ENCODE data around the gene TXNDC16. TPM values are rescaled to one million over a fixed set of nuclear protein-coding genes. Genes with fewer than 3 reads are reported as not detected.

TXNDC16 gene
- total and polyA plus RNA-seq, 2 donors (not counting 1 experiment from before 2014, with no cell fraction given): 0.75 to 7.0 TPM

DNA sequence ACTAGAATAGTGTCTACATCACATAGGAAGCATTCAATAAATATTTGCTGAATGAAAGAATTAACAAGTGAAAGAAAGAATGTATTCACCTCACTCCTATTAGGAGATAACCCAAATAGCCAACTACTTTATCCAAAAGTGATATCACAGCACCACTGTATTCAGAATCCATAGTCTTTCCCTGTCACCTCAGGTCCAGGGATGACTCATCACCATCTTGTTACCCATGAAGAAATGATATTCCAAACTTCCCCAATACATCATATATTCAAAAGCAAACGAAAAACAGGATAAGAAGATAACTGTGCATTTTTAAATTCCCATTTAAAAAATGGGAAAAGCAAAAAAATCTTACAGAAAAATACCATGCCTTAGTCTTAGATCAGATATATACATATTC, 39.1 kb downstream of the TXNDC16 start:
- no peak overlapping the region for H3K9ac ChIP-seq (ENCODE audit: low read length)
- H3K27me3 Mint-ChIP-seq: no peaks in the 10 kb centered on the region
- intact Hi-C loops (cut with micrococcal nuclease): no loop called here
- H3K4me3 ChIP-seq (ENCODE audit: control extremely low read depth in 1 of 5, extremely low read depth in 1 of 5, insufficient read depth in 1 of 5, low read depth in 2 of 5, low read length in 4 of 5): no peak overlapping the region
- CTCF ChIA-PET: no interaction called here
- H4K20me1 ChIP-seq (ENCODE audit: control insufficient read depth, insufficient read depth, low read length, poor library complexity, severe bottlenecking): no peaks in the 10 kb centered on the region
- no peak overlapping the region for H3K27ac ChIP-seq (ENCODE audit: low read length in 2 of 2)
- H3K4me2 ChIP-seq (replicated peaks; ENCODE audit: low read depth, low read length, poor library complexity, severe bottlenecking): no peak overlapping the region
- H3K79me2 ChIP-seq (ENCODE audit: control insufficient read depth, insufficient read depth, low read length): no peaks in the 10 kb centered on the region
- H3K27me3 ChIP-seq (replicated peaks in 1 of 4; ENCODE audit: control extremely low read depth in 1 of 4, control insufficient read depth in 3 of 4, insufficient read depth in 4 of 4, low read length in 3 of 4): no peaks in the 10 kb centered on the region
- ATAC-seq (ENCODE audit: low read depth) (no peak), DNase-seq (no peak)
- H3K4me3 Mint-ChIP-seq: no peak overlapping the region
- H2AFZ ChIP-seq (ENCODE audit: insufficient read depth, low read depth, low read length, poor library complexity, severe bottlenecking): no peak overlapping the region
- H3K9me3 Mint-ChIP-seq (ENCODE audit: insufficient read depth): no peaks in the 10 kb centered on the region
- POLR2A ChIA-PET: no interaction called here
- no peaks in the 10 kb centered on the region for H3K4me1 ChIP-seq (ENCODE audit: control insufficient read depth in 2 of 2, insufficient read depth in 2 of 2, low read length in 2 of 2)
- H3K4me1 Mint-ChIP-seq: no peaks in the 10 kb centered on the region
- no peaks in the 10 kb centered on the region for H3K9me3 ChIP-seq (ENCODE audit: control extremely low read depth in 1 of 3, control insufficient read depth in 2 of 3, insufficient read depth in 1 of 3, low read length in 2 of 3)
- TF ChIP-seq EZH2 (IDR thresholded peaks at IDR 0.05; ENCODE audit: borderline replicate concordance, insufficient read depth, low read depth, low read length, poor library complexity, severe bottlenecking) (no peak), CTCF (IDR thresholded peaks at IDR 0.05) (no peak)
- H3K36me3 ChIP-seq (replicated peaks in 1 of 2; ENCODE audit: control extremely low read depth in 1 of 2, control insufficient read depth in 1 of 2, extremely low read depth in 1 of 2, insufficient read depth in 2 of 2, low read length in 1 of 2): peaks cover 0 to 1% of the 10 kb centered on the region in 2 experiments
- no CpG with 5 or more reads among the region's 1 CpG for whole genome bisulfite sequencing (ENCODE audit: insufficient coverage)
- H3K27ac Mint-ChIP-seq: no peak overlapping the region

- H3K27me3 Mint-ChIP-seq: no peaks in the 10 kb centered on the region
- Histone ChIP-seq H3K9ac (ENCODE audit: low read length) (no peak overlapping the region), H3K4me2 (replicated peaks; ENCODE audit: low read depth, low read length, poor library complexity, severe bottlenecking) (no peak overlapping the region), H2AFZ (ENCODE audit: insufficient read depth, low read depth, low read length, poor library complexity, severe bottlenecking) (no peak overlapping the region), H3K79me2 (ENCODE audit: control insufficient read depth, insufficient read depth, low read length) (no peaks in the 10 kb centered on the region), H3K36me3 (replicated peaks in 1 of 2; ENCODE audit: control extremely low read depth in 1 of 2, control insufficient read depth in 1 of 2, extremely low read depth in 1 of 2, insufficient read depth in 2 of 2, low read length in 1 of 2) (peaks cover 0 to 4% of the 10 kb centered on the region in 2 experiments), H3K4me3 (ENCODE audit: control extremely low read depth in 1 of 5, extremely low read depth in 1 of 5, insufficient read depth in 1 of 5, low read depth in 2 of 5, low read length in 4 of 5) (no peak overlapping the region), H4K20me1 (ENCODE audit: control insufficient read depth, insufficient read depth, low read length, poor library complexity, severe bottlenecking) (no peaks in the 10 kb centered on the region), H3K4me1 (ENCODE audit: control insufficient read depth in 2 of 2, insufficient read depth in 2 of 2, low read length in 2 of 2) (no peaks in the 10 kb centered on the region), H3K9me3 (ENCODE audit: control extremely low read depth in 1 of 3, control insufficient read depth in 2 of 3, insufficient read depth in 1 of 3, low read length in 2 of 3) (peaks cover 2 to 15% (median 11%) of the 10 kb centered on the region in 3 donors), H3K27me3 (replicated peaks in 1 of 4; ENCODE audit: control extremely low read depth in 1 of 4, control insufficient read depth in 3 of 4, insufficient read depth in 4 of 4, low read length in 3 of 4) (no peaks in the 10 kb centered on the region), H3K27ac (ENCODE audit: low read length in 2 of 2) (no peak overlapping the region)
- no peak for DNase-seq
- no peak for ATAC-seq (ENCODE audit: low read depth)
- no peak overlapping the region for H3K27ac Mint-ChIP-seq
- intact Hi-C loops (cut with micrococcal nuclease): no loop called here
- peaks cover 14% of the 10 kb centered on the region for H3K9me3 Mint-ChIP-seq (ENCODE audit: insufficient read depth)
- H3K4me1 Mint-ChIP-seq: no peaks in the 10 kb centered on the region
- TF ChIP-seq CTCF (IDR thresholded peaks at IDR 0.05) (no peak), EZH2 (IDR thresholded peaks at IDR 0.05; ENCODE audit: borderline replicate concordance, insufficient read depth, low read depth, low read length, poor library complexity, severe bottlenecking) (no peak)
- CTCF ChIA-PET: no interaction called here
- H3K4me3 Mint-ChIP-seq: no peak overlapping the region
- POLR2A ChIA-PET: no interaction called here
- no CpG with 5 or more reads among the region's 1 CpG for WGBS (ENCODE audit: insufficient coverage)
These were observed 57.9 kb downstream of the TXNDC16 start for GRCh38 chr14:52494444-52494843.

Data from B cell (primary cell).